NCI-H1092 (cell line): ENCODE measurements around the gene TBC1D22A.
"Not testable (repeated sequence)": the region's sequence is repeated elsewhere in the genome, so short reads cannot be mapped to it uniquely, and the experiment has no call there.

Source experiments
- DNase-seq: peaks from one replicate; lab custom pipeline; 2025; lab: John Stamatoyannopoulos, UW

Gene TBC1D22A

GRCh38 chr22:46972901-46973831 lies 210.7 kb downstream of the TBC1D22A start:
- no peak for DNase-seq

- DNase-seq, result no peak
These were observed 211.6 kb downstream of the TBC1D22A start for GRCh38 chr22:46974077-46974476.

- DNase-seq, result no peak
These were observed 212.5 kb downstream of the TBC1D22A start for GRCh38 chr22:46974631-46975585.

- DNase-seq, result no peak
These were observed 213.7 kb downstream of the TBC1D22A start for GRCh38 chr22:46976143-46976542.

GRCh38 chr22:46976598-46976997 lies 214.1 kb downstream of the TBC1D22A start:
- DNase-seq, result no peak

- no peak for DNase-seq
These were observed 215.3 kb downstream of the TBC1D22A start for GRCh38 chr22:46977656-46978343.

GRCh38 chr22:46978668-46979067 lies 216.2 kb downstream of the TBC1D22A start:
- not testable (repeated sequence) for DNase-seq

- no peak for DNase-seq
These were observed 217.1 kb downstream of the TBC1D22A start for GRCh38 chr22:46979506-46979905.

GRCh38 chr22:46980392-46980791 lies 217.9 kb downstream of the TBC1D22A start:
- DNase-seq, result no peak

- no peak for DNase-seq
These were observed 220.2 kb downstream of the TBC1D22A start for GRCh38 chr22:46982635-46983034.

GRCh38 chr22:46983046-46983445 lies 220.6 kb downstream of the TBC1D22A start:
- DNase-seq, result no peak

GRCh38 chr22:46984751-46985506 lies 222.5 kb downstream of the TBC1D22A start:
- no peak for DNase-seq

GRCh38 chr22:46985507-46985882 lies 223.0 kb downstream of the TBC1D22A start:
- DNase-seq, result no peak

GRCh38 chr22:46986788-46987187 lies 224.3 kb downstream of the TBC1D22A start:
- DNase-seq, result no peak

GRCh38 chr22:46990937-46991550 lies 228.6 kb downstream of the TBC1D22A start:
- DNase-seq, result no peak

GRCh38 chr22:46991666-46992065 lies 229.2 kb downstream of the TBC1D22A start:
- DNase-seq, result no peak

GRCh38 chr22:46992121-46992731 lies 229.8 kb downstream of the TBC1D22A start:
- DNase-seq, result no peak

- no peak for DNase-seq
These were observed 231.2 kb downstream of the TBC1D22A start for GRCh38 chr22:46993633-46994032.

GRCh38 chr22:46994265-46994664 lies 231.8 kb downstream of the TBC1D22A start:
- DNase-seq, result no peak

GRCh38 chr22:46994983-46995382 lies 232.5 kb downstream of the TBC1D22A start:
- DNase-seq, result no peak
